ENCODE data around the gene HOXB3.

HOXB3 gene

DNA sequence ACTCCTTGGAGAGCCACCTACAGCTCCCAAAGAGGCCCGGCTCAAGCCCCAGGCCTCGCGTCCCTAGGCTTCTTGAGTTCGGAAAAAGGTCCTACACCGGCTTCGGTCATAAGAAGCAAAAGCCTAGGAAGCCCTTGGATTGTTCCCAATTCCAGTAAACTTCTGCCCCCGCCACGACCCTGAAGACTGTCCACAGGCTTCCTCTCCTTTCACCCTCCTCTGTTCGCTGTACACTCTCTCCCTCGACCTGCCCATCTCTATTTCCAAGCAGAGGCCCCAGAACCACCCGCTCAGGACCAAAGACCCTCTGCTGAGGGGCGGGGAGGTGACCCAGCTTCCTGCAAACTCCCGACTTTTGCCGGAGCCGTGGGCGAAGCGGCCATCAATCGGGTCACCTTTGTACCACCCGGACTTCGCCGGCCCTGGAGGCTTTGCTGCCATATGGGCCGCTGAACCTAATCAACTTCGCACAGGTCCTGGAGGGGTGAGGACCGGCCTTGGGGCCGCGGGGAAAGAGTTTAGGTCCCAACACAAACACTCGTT lies 47.9 kb downstream of the HOXB3 start:
- DNase-seq: peak; percentile 55 to 58

DNA sequence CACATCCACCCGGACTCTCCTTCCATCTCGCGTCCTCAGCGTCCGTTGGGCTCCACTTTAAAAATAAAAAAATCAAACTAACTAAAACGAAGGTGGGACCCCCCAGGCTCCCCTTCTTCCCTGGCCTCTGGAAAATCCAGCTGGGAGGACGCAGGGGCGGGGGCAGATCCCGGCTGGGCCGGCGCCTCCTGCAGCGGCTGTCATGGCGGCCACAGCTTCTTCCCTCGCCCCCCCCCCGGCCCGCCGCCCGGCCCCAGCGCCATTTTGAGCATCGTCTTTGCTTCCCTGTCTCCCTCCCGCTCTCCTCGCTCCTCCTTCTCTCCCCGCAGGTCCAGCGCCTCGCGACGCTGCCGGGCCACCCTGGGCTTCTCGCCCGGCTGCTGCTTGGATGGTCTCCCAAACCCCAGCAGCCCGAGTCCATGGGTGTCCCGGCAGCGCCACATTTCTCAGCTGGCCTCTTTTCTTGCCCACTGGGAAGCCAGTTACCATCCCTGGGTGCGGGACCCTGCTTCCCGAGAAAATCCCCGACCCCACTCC lies 48.4 kb downstream of the HOXB3 start:
- DNase-seq: peak; percentile 59 to 62

GRCh38 chr17:48541036-48541576 lies 48.9 kb downstream of the HOXB3 start:
- peak; percentile 42 to 45 for DNase-seq

GRCh38 chr17:48540213-48540612 lies 49.8 kb downstream of the HOXB3 start:
- no peak for DNase-seq

- DNase-seq: no peak
These were observed 50.9 kb downstream of the HOXB3 start for GRCh38 chr17:48539177-48539576.

DNA sequence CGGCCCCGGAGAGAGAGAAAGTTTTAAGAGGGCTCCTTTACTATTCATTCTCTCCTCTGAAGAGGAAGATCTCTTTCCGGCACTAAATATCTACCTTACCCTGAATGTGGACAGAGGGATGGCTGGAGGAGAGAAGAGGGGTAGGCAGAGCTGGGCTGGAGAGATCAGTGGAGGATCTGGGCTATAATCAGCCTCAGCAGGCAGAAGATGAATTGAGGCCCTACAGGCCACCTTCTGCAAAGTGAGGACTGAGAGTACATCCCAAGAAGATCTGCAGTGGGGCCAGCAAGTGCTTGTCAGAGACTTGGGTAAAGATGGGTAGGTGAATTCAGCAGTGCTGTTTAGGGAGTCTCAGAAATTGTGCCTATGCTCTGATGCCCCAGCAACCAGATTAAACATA lies 52.7 kb downstream of the HOXB3 start:
- DNase-seq: no peak

DNA sequence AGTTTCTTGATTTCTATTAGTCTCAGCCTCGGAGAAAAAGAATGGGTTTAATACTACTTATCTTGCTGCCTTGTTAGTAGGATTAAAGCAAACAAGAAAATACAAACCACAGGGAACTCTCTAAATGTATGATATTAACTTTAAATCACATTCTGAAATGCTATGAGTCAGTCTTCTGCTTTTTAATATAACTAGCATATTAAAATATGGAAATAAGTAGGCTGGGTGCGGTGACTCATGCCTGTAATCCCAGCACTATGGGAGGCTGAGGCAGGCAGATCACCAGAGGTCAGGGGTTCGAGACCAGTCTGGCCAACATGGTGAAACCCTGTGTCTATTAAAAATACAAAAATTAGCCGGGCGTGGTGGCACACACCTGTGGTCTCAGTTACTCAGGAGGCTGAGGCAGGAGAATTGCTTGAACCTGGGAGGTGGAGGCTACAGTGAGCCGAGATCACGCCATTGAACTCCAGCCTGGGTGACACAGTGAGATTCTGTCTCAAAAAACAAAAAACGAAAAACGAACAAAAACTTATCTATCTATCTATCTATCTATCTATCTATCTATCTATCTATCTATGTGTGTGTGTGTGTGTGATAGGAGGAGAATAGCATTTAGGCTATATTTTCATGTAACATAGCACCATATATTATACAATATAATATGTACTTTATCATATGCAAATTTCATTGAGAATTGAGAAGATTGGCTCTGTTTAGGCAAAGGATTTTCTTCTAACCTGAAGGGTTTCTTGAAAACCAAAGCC lies 54.1 kb downstream of the HOXB3 start:
- peak in 1 of 2 experiments; percentile 32 for DNase-seq

DNA sequence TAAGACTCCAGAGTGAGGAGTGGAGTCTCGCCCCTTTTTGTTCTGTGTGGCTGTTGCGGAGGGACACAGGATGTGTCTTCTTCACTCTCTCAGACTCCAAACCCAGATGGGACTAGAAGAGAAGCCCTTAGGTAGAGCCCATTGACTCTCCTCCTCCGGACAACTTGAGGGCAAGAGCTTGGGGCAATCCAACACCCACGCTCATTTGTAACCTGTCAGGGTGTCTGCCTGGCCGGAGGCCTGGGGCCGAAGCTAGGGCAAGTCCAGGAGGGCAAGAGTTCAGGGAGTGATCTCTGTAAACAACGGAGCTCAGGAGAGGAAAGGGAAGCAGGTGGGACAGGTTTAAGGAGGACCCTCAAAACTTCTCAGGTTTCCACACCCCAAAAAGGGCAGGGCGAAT lies 57.8 kb downstream of the HOXB3 start:
- DNase-seq: no peak

GRCh38 chr17:48530887-48531272 lies 59.2 kb downstream of the HOXB3 start, which contains the start of gene HOXB1:
HOXB1 (minus strand) TSS chr17:48531011; CDS start chr17:48530904, 107 bp downstream.
- DNase-seq: no peak

- DNase-seq: no peak
These were observed 59.7 kb downstream of the HOXB3 start for GRCh38 chr17:48530208-48530886.

GRCh38 chr17:48529683-48530009 lies 60.4 kb downstream of the HOXB3 start:
- no peak for DNase-seq

- no peak for DNase-seq
These were observed 60.9 kb downstream of the HOXB3 start for GRCh38 chr17:48528936-48529682.

GRCh38 chr17:48528153-48528935 lies 61.7 kb downstream of the HOXB3 start:
- no peak for DNase-seq

- DNase-seq: no peak
These were observed 62.5 kb downstream of the HOXB3 start for GRCh38 chr17:48527547-48527932.

- DNase-seq: no peak
These were observed 63.2 kb downstream of the HOXB3 start for GRCh38 chr17:48526608-48527546.

GRCh38 chr17:48523010-48523409 lies 67.0 kb downstream of the HOXB3 start:
- no peak for DNase-seq

DNA sequence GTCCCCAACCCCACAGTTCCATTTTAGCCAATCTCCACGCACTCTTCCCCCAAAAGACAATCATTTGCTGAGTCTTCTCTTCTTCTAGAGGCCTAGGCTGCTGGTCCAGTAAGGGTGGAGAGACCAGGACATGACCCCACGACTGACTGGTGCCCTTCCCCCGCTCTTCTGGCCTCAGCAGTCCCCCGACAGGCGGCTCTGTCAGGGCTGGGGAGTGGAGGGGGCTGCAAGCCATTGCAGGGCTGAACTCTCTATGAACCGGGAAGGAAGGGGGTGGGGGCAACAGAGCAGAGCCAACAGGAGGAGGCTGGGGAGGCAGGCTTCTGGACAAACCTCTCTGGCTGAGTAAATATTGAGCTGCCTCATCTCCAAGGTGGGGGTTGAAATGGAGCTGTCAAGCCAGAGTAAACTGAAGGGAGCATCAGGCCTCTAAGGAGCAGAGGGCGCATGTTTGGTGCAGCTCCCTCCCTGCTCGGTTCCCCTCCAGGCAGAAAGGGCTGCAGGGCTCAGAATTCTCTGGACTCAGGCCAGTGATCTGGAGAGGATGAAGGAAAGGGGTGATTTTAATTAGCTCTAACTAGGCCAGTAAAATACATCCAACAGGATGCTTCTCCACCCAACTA lies 67.9 kb downstream of the HOXB3 start:
- no peak for DNase-seq

DNA sequence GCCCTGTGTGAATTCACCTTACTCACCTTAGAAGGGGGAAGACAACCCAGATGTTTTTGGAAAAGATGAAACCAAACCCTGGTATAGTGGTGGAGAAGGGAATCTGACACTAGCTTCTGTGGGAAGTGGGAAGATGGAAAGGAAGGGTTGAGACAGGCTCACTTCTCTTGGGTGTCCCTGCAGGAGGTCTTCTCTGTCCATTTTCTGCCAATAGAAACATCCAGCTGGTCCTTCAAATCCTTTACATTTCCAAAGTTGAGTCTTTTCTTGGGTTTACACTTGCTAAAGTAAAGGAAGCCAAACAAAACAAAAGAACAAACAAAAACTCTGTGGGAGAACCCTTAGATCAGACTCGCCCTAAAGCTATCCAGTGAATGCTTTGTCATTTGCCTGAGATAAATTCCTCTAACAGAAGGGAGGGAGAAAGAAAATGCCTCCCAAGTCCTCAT lies 69.4 kb downstream of the HOXB3 start:
- DNase-seq: no peak

- no peak for DNase-seq
These were observed 70.6 kb downstream of the HOXB3 start for GRCh38 chr17:48519427-48519826.

GRCh38 chr17:48517478-48517877 lies 72.6 kb downstream of the HOXB3 start:
- no peak for DNase-seq
